IMR-90 (cell line): ENCODE measurements around the gene PPP2R5B. TPM values are rescaled to one million over a fixed set of nuclear protein-coding genes. Genes with fewer than 3 reads are reported as not detected.
A peak's percentile ranks its signal among the peaks of the same experiment; 100 is the strongest.

ENCODE experiments used
- ATAC-seq: fragments of 200-7000 bp; cut with Tn5 transposase; 2 replicates; pipeline ENCODE4 v1.9.1; 2020; ENCODE audit warnings: low read depth, mild to moderate bottlenecking, moderate library complexity
- BruUV-seq: library from RNA; stranded (reverse); fragments of 400-500 nt; replicated peaks from 2 replicates; lab custom pipeline; 2021; lab: Mats Ljungman, UMichigan
- CTCF ChIA-PET: fragments of 300-600 bp; formaldehyde crosslinking; extraction: SDS; loops from one replicate; lab custom pipeline; 2021; ENCODE audit warnings: antibody characterized with exemption; lab: Yijun Ruan, JAX
- POLR2A ChIA-PET: fragments of 300-600 bp; sonication (Branson Sonifier 250); formaldehyde crosslinking; loops from one replicate; lab custom pipeline; 2022; ENCODE audit warnings: antibody characterized with exemption; ENCODE audit not compliant: unreplicated experiment; lab: Charles Lee
- DNase-seq: peaks from one replicate; pipeline ENCODE4 v3.0.0; 2013
- H2AFZ ChIP-seq: replicated peaks from 2 replicates; pipeline ENCODE3; 2013; ENCODE audit warnings: low read length, mild to moderate bottlenecking; ENCODE audit not compliant: poor library complexity
- H2AK5ac ChIP-seq: 2 replicates; pipeline ENCODE4 v1.6.1; 2013; ENCODE audit warnings: low read depth, low read length, inconsistent platforms
- H2AK9ac ChIP-seq: replicated peaks from 2 replicates; pipeline ENCODE3; 2013; ENCODE audit warnings: mild to moderate bottlenecking, low read depth, low read length, moderate library complexity; ENCODE audit not compliant: poor library complexity
- H2BK120ac ChIP-seq: 2 replicates; pipeline ENCODE4 v1.6.1; 2013; ENCODE audit warnings: low read depth, low read length, inconsistent platforms
- H2BK15ac ChIP-seq: 3 replicates; pipeline ENCODE4 v1.6.1; 2013; ENCODE audit warnings: low read depth, low read length, inconsistent platforms
- H2BK20ac ChIP-seq: 2 replicates; pipeline ENCODE4 v1.6.1; 2013; ENCODE audit warnings: low read depth, mild to moderate bottlenecking, inconsistent platforms, low read length, moderate library complexity
- H2BK5ac ChIP-seq: 2 replicates; pipeline ENCODE4 v1.6.1; 2013; ENCODE audit warnings: mild to moderate bottlenecking, low read depth, low read length, inconsistent platforms; ENCODE audit not compliant: poor library complexity, severe bottlenecking
- H3K14ac ChIP-seq: replicated peaks from 2 replicates; pipeline ENCODE4 v1.6.1; 2013; ENCODE audit warnings: low read depth, low read length, inconsistent platforms
- H3K18ac ChIP-seq: 2 replicates; pipeline ENCODE4 v1.6.1; 2013; ENCODE audit warnings: low read depth, low read length, control low read depth
- H3K23ac ChIP-seq: 2 replicates; pipeline ENCODE4 v1.6.1; 2013; ENCODE audit warnings: low read depth, low read length, inconsistent platforms
- H3K27ac ChIP-seq: 2 replicates; pipeline ENCODE4 v1.5.1; 2013; ENCODE audit warnings: mild to moderate bottlenecking, control low read depth, low read length; ENCODE audit not compliant: insufficient read depth
- H3K27me3 ChIP-seq: 2 replicates; pipeline ENCODE4 v1.6.1; 2013; ENCODE audit warnings: low read length; ENCODE audit not compliant: control insufficient read depth, insufficient read depth
- H3K36me3 ChIP-seq: 2 replicates; pipeline ENCODE4 v1.6.1; 2013; ENCODE audit warnings: low read length, mixed read lengths; ENCODE audit not compliant: control insufficient read depth, insufficient read depth
- H3K4ac ChIP-seq: 2 replicates; pipeline ENCODE4 v1.6.1; 2013; ENCODE audit warnings: low read depth, low read length, inconsistent platforms
- H3K4me1 ChIP-seq: 2 replicates; pipeline ENCODE4 v1.6.1; 2013; ENCODE audit warnings: low read length, mixed read lengths; ENCODE audit not compliant: control insufficient read depth, insufficient read depth
- H3K4me2 ChIP-seq: 2 replicates; pipeline ENCODE4 v1.6.1; 2013; ENCODE audit warnings: low read depth, mild to moderate bottlenecking, control low read depth, low read length, moderate library complexity
- H3K4me3 ChIP-seq: 2 replicates; pipeline ENCODE4 v1.5.1; 2013; ENCODE audit warnings: low read depth, mild to moderate bottlenecking, control low read depth, low read length, moderate library complexity; ENCODE audit not compliant: insufficient read depth
- H3K56ac ChIP-seq: 2 replicates; pipeline ENCODE4 v1.6.1; 2013; ENCODE audit warnings: low read length, inconsistent platforms; ENCODE audit not compliant: insufficient read depth; ENCODE audit errors: extremely low read depth
- H3K79me1 ChIP-seq, 2 experiments: 2 replicates each; pipeline ENCODE4 v1.6.1; 2013; ENCODE audit warnings: low read length in 2 of 2, inconsistent platforms in 1 of 2, low read depth in 1 of 2
- H3K9ac ChIP-seq: 2 replicates; pipeline ENCODE4 v1.6.1; 2013; ENCODE audit warnings: low read depth, low read length, control low read depth
- H3K9me1 ChIP-seq: 2 replicates; pipeline ENCODE4 v1.6.1; 2013; ENCODE audit warnings: low read length, inconsistent platforms; ENCODE audit not compliant: insufficient read depth
- H3K9me3 ChIP-seq: 2 replicates; pipeline ENCODE4 v1.6.1; 2013; ENCODE audit warnings: low read length; ENCODE audit not compliant: control insufficient read depth, insufficient read depth
- H4K20me1 ChIP-seq: 2 replicates; pipeline ENCODE4 v1.6.1; 2013; ENCODE audit warnings: low read length, inconsistent platforms; ENCODE audit not compliant: insufficient read depth
- H4K5ac ChIP-seq: 2 replicates; pipeline ENCODE4 v1.6.1; 2013; ENCODE audit warnings: mild to moderate bottlenecking, low read depth, low read length, control low read depth
- H4K8ac ChIP-seq, 2 experiments: 2 replicates each; pipeline ENCODE4 v1.6.1; 2013; ENCODE audit warnings: low read depth in 2 of 2, low read length in 2 of 2, control low read depth in 1 of 2, inconsistent platforms in 1 of 2
- H4K91ac ChIP-seq: 2 replicates; pipeline ENCODE4 v1.6.1; 2013; ENCODE audit warnings: low read depth, low read length, inconsistent platforms; ENCODE audit not compliant: insufficient read depth
- CTCF ChIP-seq: conservative IDR thresholded peaks from 2 replicates; pipeline ENCODE4 v1.5.1; 2012; ENCODE audit warnings: mild to moderate bottlenecking, low read depth, low read length, improper control_type of control experiment
- FOS ChIP-seq: fragments of 150-350 bp; IDR thresholded peaks from 2 replicates; pipeline ENCODE4 v1.6.1; 2016; ENCODE audit warnings: low read depth, low read length
- MAFK ChIP-seq: IDR thresholded peaks from 2 replicates; pipeline ENCODE4 v1.6.1; 2012; ENCODE audit warnings: low read depth, low read length, improper control_type of control experiment
- MAZ ChIP-seq: IDR thresholded peaks from 2 replicates; pipeline ENCODE4 v1.6.1; 2012; ENCODE audit warnings: low read depth, mild to moderate bottlenecking, low read length, improper control_type of control experiment, moderate library complexity, borderline replicate concordance
- MXI1 ChIP-seq: IDR thresholded peaks from 2 replicates; pipeline ENCODE4 v1.6.1; 2012; ENCODE audit warnings: low read depth, mild to moderate bottlenecking, low read length, moderate library complexity, borderline replicate concordance
- POLR2A ChIP-seq: IDR thresholded peaks from 2 replicates; pipeline ENCODE4 v1.6.1; 2012; ENCODE audit warnings: mild to moderate bottlenecking, low read depth, low read length
- RAD21 ChIP-seq: IDR thresholded peaks from 2 replicates; pipeline ENCODE4 v1.6.1; 2012; ENCODE audit warnings: low read length, improper control_type of control experiment
- SMC3 ChIP-seq: fragments of 150-350 bp; IDR thresholded peaks from 2 replicates; pipeline ENCODE4 v1.6.1; 2016; ENCODE audit warnings: low read depth, mild to moderate bottlenecking, antibody characterized with exemption, low read length, moderate library complexity
- WGBS, 2 experiments: methylation state at CpG; one replicate each; pipeline versions ENCODE4 v1.1.5 to v1.1.7; 2013; ENCODE audit warnings: missing lambda C conversion rate in 2 of 2; ENCODE audit not compliant: insufficient read length in 1 of 2; ENCODE audit errors: extremely low coverage in 2 of 2; 5-methylcytosine and 5-hydroxymethylcytosine counted together
- dilution Hi-C: fragments of 300-500 bp; cut with HindIII; formaldehyde crosslinking; loops from one replicate; pipeline ENCODE4 v1.14.3; 2018; ENCODE audit warnings: low sequenced_read_pairs; ENCODE audit not compliant: unreplicated experiment
- in situ Hi-C: fragments of 300-500 bp; cut with MboI; formaldehyde crosslinking; loops from 3 replicates; pipeline ENCODE4 v1.14.3; 2019; ENCODE audit warnings: low sequenced_read_pairs, inconsistent platforms, mixed read lengths
- intact Hi-C: fragments of 100-400 bp; cut with micrococcal nuclease; formaldehyde crosslinking; loops from 2 replicates; pipeline ENCODE4 v1.10.0; 2022
- polyA plus RNA-seq, 3 experiments: library from polyadenylated mRNA; depleted of rRNA; stranded (reverse); fragments of >200 nt; gene quantifications; 2 replicates each; pipeline ENCODE4 v1.2.3, GENCODE V29; 2012; ENCODE audit warnings: low replicate concordance in 1 of 3
- total RNA-seq: library from RNA; depleted of rRNA; stranded (reverse); fragments of >200 nt; gene quantifications from 2 replicates; pipeline ENCODE4 v1.2.3, GENCODE V29; 2012

Gene PPP2R5B
- total and polyA plus RNA-seq, 2 of the 4 experiments (the other 2 are of a cell fraction), result 6.5 to 23.6 TPM

- 83% methylated on average over 21 of the region's 39 CpGs; no CpG with 5 or more reads in 1 of the 2 experiments for WGBS, 2 experiments
- Histone ChIP-seq H3K14ac (no peak overlapping the region), H3K27ac (no peak overlapping the region), H2BK5ac (no peak overlapping the region), H3K9me1 (no peaks in the 10 kb centered on the region), H3K36me3 (peaks cover 27% of the 10 kb centered on the region; the same call in 1 of the 2 replicates), H4K5ac (no peak overlapping the region), H4K91ac (no peak overlapping the region), H3K9ac (no peak overlapping the region), H3K4me3 (no peak overlapping the region), H4K8ac (no peak overlapping the region), H3K4ac (no peak overlapping the region), H3K9me3 (no peaks in the 10 kb centered on the region), H3K4me1 (no peaks in the 10 kb centered on the region), H3K79me1 (no peaks in the 10 kb centered on the region), H2BK20ac (no peak overlapping the region), H3K56ac (no peak overlapping the region), H2BK120ac (no peak overlapping the region), H2BK15ac (no peak overlapping the region), H3K23ac (no peak overlapping the region), H4K20me1 (peaks cover 4% of the 10 kb centered on the region; the same call in 1 of the 2 replicates), H3K27me3 (no peaks in the 10 kb centered on the region), H3K4me2 (no peak overlapping the region), H3K18ac (no peak overlapping the region), H2AK9ac (peak overlapping the region; percentile 70), H2AK5ac (no peak overlapping the region), H2AFZ (peak overlapping the region; percentile 51)
- no peak for ATAC-seq
- CTCF ChIA-PET, result interaction anchor here (1.1 to 2.2 kb wide), 2 partner anchors 31 to 47 kb away, joined by 3 to 14 read pairs; no protein-coding TSS in a partner anchor
- no TSS peak for BruUV-seq
- DNase-seq, result no peak
- dilution Hi-C loops (no loop called here), in situ Hi-C loops (loop anchor here (5.0 kb wide), 1 partner anchor 48 kb away; no protein-coding TSS in a partner anchor), intact Hi-C loops (loop anchor here (1.0 kb wide), 1 partner anchor 48 kb away; no protein-coding TSS in a partner anchor)
- POLR2A ChIA-PET, result no interaction called here
- TF ChIP-seq MAFK (no peak), CTCF (no peak), POLR2A (no peak), MXI1 (no peak), MAZ (no peak), RAD21 (no peak), FOS (no peak), SMC3 (no peak)
Observed at GRCh38 chr11:64894812-64895452, 29.6 kb upstream of the PPP2R5B start.
